HCT116 (cell line): Measurements from ENCODE around the gene ENPP4. TPM values are rescaled to one million over a fixed set of nuclear protein-coding genes. Genes with fewer than 3 reads are reported as not detected.

ENCODE experiments used
- ATAC-seq: fragments of 200-7000 bp; cut with Tn5 transposase; 2 replicates; pipeline ENCODE4 v1.9.1; 2020; ENCODE audit warnings: mild to moderate bottlenecking, moderate library complexity
- BruUV-seq: library from RNA; stranded (reverse); fragments of 400-500 nt; replicated peaks from 2 replicates; lab custom pipeline; 2021; lab: Mats Ljungman, UMichigan
- CTCF ChIA-PET: fragments of 300-600 bp; sonication (Branson Sonifier 250); formaldehyde crosslinking; loops from one replicate; lab custom pipeline; 2021; ENCODE audit warnings: antibody characterized with exemption; lab: Charles Lee
- POLR2A ChIA-PET: fragments of 300-600, 350-600 bp; sonication (Branson Sonifier 250); formaldehyde crosslinking; loops from one replicate; lab custom pipeline; 2021; ENCODE audit warnings: antibody characterized with exemption; lab: Charles Lee
- RAD21 ChIA-PET, 2 experiments: fragments of 300-600 bp; sonication (Branson Sonifier 250); formaldehyde crosslinking; loops; one replicate each; lab custom pipeline; 2023; ENCODE audit warnings: low total read pairs in 2 of 2; ENCODE audit not compliant: uncharacterized antibody in 2 of 2, unreplicated experiment in 2 of 2, low non-redundant PET in 1 of 2; lab: Charles Lee
- DNase-seq: peaks from one replicate; pipeline ENCODE4 v3.0.0-alpha.2; 2010; ENCODE audit warnings: low read depth, low spot score
- H2AFZ ChIP-seq: fragments of 200-600 bp; shearing (Covaris generic), sonication (generic); 2 replicates; pipeline ENCODE4 v1.6.1; 2017; ENCODE audit warnings: low read depth, mixed run types, mixed read lengths, antibody characterized with exemption, low read length; ENCODE audit not compliant: poor library complexity, severe bottlenecking
- H3K27ac ChIP-seq: 2 replicates; pipeline ENCODE4 v1.5.1; 2012; ENCODE audit warnings: low read depth, low read length
- H3K27me3 ChIP-seq: fragments of 200-600 bp; sonication (generic); 2 replicates; pipeline ENCODE4 v1.6.1; 2016; ENCODE audit warnings: mixed run types, low read length, mixed read lengths; ENCODE audit not compliant: insufficient read depth
- H3K36me3 ChIP-seq, 2 experiments: fragments of 200-500 bp in 1 of 2; fragments of 200-600 bp in 1 of 2; sonication (Bioruptor generic) in 1 of 2; sonication (generic) in 1 of 2; 2 replicates each; pipeline versions ENCODE4 v1.5.1 to v1.6.1; 2014 to 2016; ENCODE audit warnings: low read length in 2 of 2, inconsistent platforms in 1 of 2, mixed read lengths in 1 of 2, mixed run types in 1 of 2; ENCODE audit not compliant: insufficient read depth in 2 of 2, control insufficient read depth in 1 of 2
- H3K4me1 ChIP-seq, 2 experiments: fragments of 200-600 bp in 1 of 2; sonication (generic) in 1 of 2; 2 replicates each; pipeline versions ENCODE4 v1.5.1 to v1.6.1; 2012 to 2017; ENCODE audit warnings: low read length in 2 of 2, inconsistent platforms in 1 of 2, mild to moderate bottlenecking in 1 of 2, mixed read lengths in 1 of 2, mixed run types in 1 of 2, moderate library complexity in 1 of 2; ENCODE audit not compliant: insufficient read depth in 2 of 2, control insufficient read depth in 1 of 2
- H3K4me2 ChIP-seq: fragments of 200-600 bp; sonication (generic); 2 replicates; pipeline ENCODE4 v1.6.1; 2017; ENCODE audit warnings: mixed run types, low read length, mixed read lengths
- H3K4me3 ChIP-seq, 2 experiments: fragments of 200-600 bp in 1 of 2; sonication (generic) in 1 of 2; replicated peaks in 1 of 2; 2 replicates each; pipeline ENCODE4 v1.5.1; 2011 to 2016; ENCODE audit warnings: low read length in 2 of 2, control low read depth in 1 of 2, low read depth in 1 of 2, mild to moderate bottlenecking in 1 of 2, mixed read lengths in 1 of 2, mixed run types in 1 of 2
- H3K79me2 ChIP-seq: fragments of 200-600 bp; sonication (generic); 2 replicates; pipeline ENCODE4 v1.6.1; 2017; ENCODE audit warnings: mild to moderate bottlenecking, mixed run types, low read length, moderate library complexity, mixed read lengths; ENCODE audit not compliant: insufficient read depth
- H3K9ac ChIP-seq: fragments of 200-600 bp; sonication (generic); 2 replicates; pipeline ENCODE4 v1.6.1; 2016; ENCODE audit warnings: low read length, mixed read lengths
- H3K9me2 ChIP-seq: fragments of 200-600 bp; sonication (generic), shearing (Covaris generic); 2 replicates; pipeline ENCODE4 v1.6.1; 2017; ENCODE audit warnings: mixed run types, mild to moderate bottlenecking, moderate library complexity; ENCODE audit not compliant: insufficient read depth
- H3K9me3 ChIP-seq, 2 experiments: fragments of 200-500 bp in 1 of 2; fragments of 200-600 bp in 1 of 2; sonication (Bioruptor generic) in 1 of 2; sonication (generic) in 1 of 2; 2 replicates each; pipeline ENCODE4 v1.6.1; 2014 to 2017; ENCODE audit warnings: low read length in 2 of 2, mixed read lengths in 2 of 2, inconsistent platforms in 1 of 2, low read depth in 1 of 2, mild to moderate bottlenecking in 1 of 2, mixed run types in 1 of 2, moderate library complexity in 1 of 2; ENCODE audit not compliant: control insufficient read depth in 1 of 2, insufficient read depth in 1 of 2
- H4K20me1 ChIP-seq: fragments of 200-600 bp; sonication (generic), shearing (Covaris generic); 2 replicates; pipeline ENCODE4 v1.6.1; 2017; ENCODE audit warnings: mixed run types, mild to moderate bottlenecking, moderate library complexity; ENCODE audit not compliant: insufficient read depth
- EGR1 ChIP-seq: IDR thresholded peaks from 2 replicates; pipeline ENCODE4 v1.6.1; 2012; ENCODE audit warnings: low read depth
- ELF1 ChIP-seq: IDR thresholded peaks from 2 replicates; pipeline ENCODE4 v1.6.1; 2012; ENCODE audit warnings: low read depth, borderline replicate concordance
- EZH2phosphoT487 ChIP-seq: fragments of 200-600 bp; IDR thresholded peaks from 2 replicates; pipeline ENCODE4 v1.6.1; 2018; ENCODE audit warnings: antibody characterized with exemption, borderline replicate concordance
- POLR2AphosphoS5 ChIP-seq: IDR thresholded peaks from 2 replicates; pipeline ENCODE4 v1.6.1; 2011; ENCODE audit warnings: mild to moderate bottlenecking, low read depth, low read length, moderate library complexity
- intact Hi-C: fragments of 100-400 bp; cut with micrococcal nuclease; formaldehyde crosslinking; loops from 2 replicates; pipeline ENCODE4 v1.10.0; 2022
- total RNA-seq: library from RNA; stranded (reverse); gene quantifications from one replicate; pipeline ENCODE4 v1.2.1, GENCODE V29; 2021; ENCODE audit not compliant: unreplicated experiment
- TF ChIP-seq, protein P1 (sequence below): IDR thresholded peaks from 2 replicates; pipeline ENCODE4 v1.6.1; 2012
- TF ChIP-seq, protein P2 (sequence below), 3 experiments: fragments of 200-600 bp in 1 of 3; sonication (generic) in 1 of 3; IDR thresholded peaks in 2 of 3; conservative IDR thresholded peaks in 1 of 3; 2 replicates each; pipeline ENCODE4 v1.5.1; 2012 to 2017; ENCODE audit warnings: low read depth in 2 of 3, low read length in 2 of 3, antibody characterized with exemption in 1 of 3, borderline replicate concordance in 1 of 3, control low read depth in 1 of 3, mild to moderate bottlenecking in 1 of 3, mixed read lengths in 1 of 3, mixed run types in 1 of 3, moderate library complexity in 1 of 3; ENCODE audit not compliant: insufficient read depth in 1 of 3

ENPP4 gene
- total RNA-seq, 1 experiment from 2014 or later = 9.6 TPM

DNA sequence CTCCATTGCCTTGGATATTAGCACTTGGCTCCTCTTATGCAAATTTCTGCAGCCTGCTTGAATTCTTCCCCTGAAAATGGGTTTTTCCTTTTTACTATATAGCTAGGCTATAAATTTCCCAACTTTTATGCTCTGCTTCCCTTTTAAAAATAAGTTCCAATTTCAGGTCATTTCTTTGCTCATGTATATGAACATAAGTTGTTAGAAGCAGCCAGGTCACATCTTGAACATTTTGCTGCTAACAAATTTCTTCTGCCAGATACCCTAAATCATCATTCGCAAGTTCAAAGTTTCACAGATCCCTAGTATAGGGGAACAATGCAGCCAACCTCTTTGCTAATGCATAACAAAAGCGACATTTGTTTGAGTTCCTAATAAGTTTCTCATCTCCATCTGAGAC lies 34.5 kb upstream of the ENPP4 start (continued):
- TF ChIP-seq ELF1 (no peak), POLR2AphosphoS5 (no peak)
- TF ChIP-seq, protein P1, sequence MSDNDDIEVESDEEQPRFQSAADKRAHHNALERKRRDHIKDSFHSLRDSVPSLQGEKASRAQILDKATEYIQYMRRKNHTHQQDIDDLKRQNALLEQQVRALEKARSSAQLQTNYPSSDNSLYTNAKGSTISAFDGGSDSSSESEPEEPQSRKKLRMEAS = no peak
- TF ChIP-seq, protein P2, sequence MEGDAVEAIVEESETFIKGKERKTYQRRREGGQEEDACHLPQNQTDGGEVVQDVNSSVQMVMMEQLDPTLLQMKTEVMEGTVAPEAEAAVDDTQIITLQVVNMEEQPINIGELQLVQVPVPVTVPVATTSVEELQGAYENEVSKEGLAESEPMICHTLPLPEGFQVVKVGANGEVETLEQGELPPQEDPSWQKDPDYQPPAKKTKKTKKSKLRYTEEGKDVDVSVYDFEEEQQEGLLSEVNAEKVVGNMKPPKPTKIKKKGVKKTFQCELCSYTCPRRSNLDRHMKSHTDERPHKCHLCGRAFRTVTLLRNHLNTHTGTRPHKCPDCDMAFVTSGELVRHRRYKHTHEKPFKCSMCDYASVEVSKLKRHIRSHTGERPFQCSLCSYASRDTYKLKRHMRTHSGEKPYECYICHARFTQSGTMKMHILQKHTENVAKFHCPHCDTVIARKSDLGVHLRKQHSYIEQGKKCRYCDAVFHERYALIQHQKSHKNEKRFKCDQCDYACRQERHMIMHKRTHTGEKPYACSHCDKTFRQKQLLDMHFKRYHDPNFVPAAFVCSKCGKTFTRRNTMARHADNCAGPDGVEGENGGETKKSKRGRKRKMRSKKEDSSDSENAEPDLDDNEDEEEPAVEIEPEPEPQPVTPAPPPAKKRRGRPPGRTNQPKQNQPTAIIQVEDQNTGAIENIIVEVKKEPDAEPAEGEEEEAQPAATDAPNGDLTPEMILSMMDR (IDR thresholded peaks at IDR 0.05 in 2 of 3, conservative IDR thresholded peaks at IDR 0.05 in 1 of 3; ENCODE audit: borderline replicate concordance in 1 of 3, insufficient read depth in 1 of 3, low read depth in 2 of 3, low read length in 2 of 3) = no peak

GRCh38 chr6:46097366-46097765 lies 32.4 kb upstream of the ENPP4 start:
- H3K9ac ChIP-seq = no peak overlapping the region
- H3K27ac ChIP-seq = no peak overlapping the region
- TF ChIP-seq EZH2phosphoT487 (no peak), EGR1 (no peak)
- ChIA-PET RAD21 (no interaction called here), POLR2A (no interaction called here), CTCF (no interaction called here)
- H3K4me2 ChIP-seq = no peak overlapping the region
- no peak for DNase-seq
- H3K4me1 ChIP-seq = peaks cover 11 to 15% of the 10 kb centered on the region in 2 experiments; a peak in 3 of 4 replicates
- no peaks in the 10 kb centered on the region for H3K27me3 ChIP-seq
- no peak overlapping the region for H3K4me3 ChIP-seq
- H3K9me3 ChIP-seq = no peaks in the 10 kb centered on the region
- no peaks in the 10 kb centered on the region for H3K36me3 ChIP-seq
- H2AFZ ChIP-seq = no peak overlapping the region
- intact Hi-C loops = loop anchor here (10.0 kb wide), 1 partner anchor 897 kb away; no protein-coding TSS in a partner anchor
- no peaks in the 10 kb centered on the region for H3K79me2 ChIP-seq
- ATAC-seq = no peak
- no peaks in the 10 kb centered on the region for H4K20me1 ChIP-seq
- no TSS peak for BruUV-seq
- H3K9me2 ChIP-seq = no peaks in the 10 kb centered on the region
